ENCODE measurements around the gene ARGLU1.

ARGLU1 gene

GRCh38 chr13:106541826-106542225, 26.1 kb downstream of the ARGLU1 start:
- DNase-seq (ENCODE audit: low spot score): no peak

GRCh38 chr13:106540613-106541012, 27.3 kb downstream of the ARGLU1 start:
- DNase-seq (ENCODE audit: low spot score): no peak

- DNase-seq (ENCODE audit: low spot score): no peak
These were observed 30.4 kb downstream of the ARGLU1 start for GRCh38 chr13:106537521-106537920.

- DNase-seq (ENCODE audit: low spot score): peak; percentile 94
These were observed 31.5 kb downstream of the ARGLU1 start for GRCh38 chr13:106536244-106537034.

- DNase-seq (ENCODE audit: low spot score): peak; percentile 93
These were observed 32.2 kb downstream of the ARGLU1 start, which contains the start of gene EFNB2 for GRCh38 chr13:106535552-106536243. Gene EFNB2, minus strand, starts transcription at chr13:106535662. Its CDS starts 698 bp downstream, at chr13:106534964.

- DNase-seq (ENCODE audit: low spot score): peak; percentile 73
These were observed 33.0 kb downstream of the ARGLU1 start for GRCh38 chr13:106534639-106535551.

- DNase-seq (ENCODE audit: low spot score): peak; percentile 77
These were observed 33.8 kb downstream of the ARGLU1 start for GRCh38 chr13:106533943-106534638.

- peak; percentile 89 for DNase-seq (ENCODE audit: low spot score)
These were observed 34.6 kb downstream of the ARGLU1 start for GRCh38 chr13:106533101-106533942.

GRCh38 chr13:106532111-106532929, 35.6 kb downstream of the ARGLU1 start:
- DNase-seq (ENCODE audit: low spot score): peak; percentile 73

GRCh38 chr13:106530980-106531481, 36.9 kb downstream of the ARGLU1 start:
- DNase-seq (ENCODE audit: low spot score): no peak

- no peak for DNase-seq (ENCODE audit: low spot score)
These were observed 37.6 kb downstream of the ARGLU1 start for GRCh38 chr13:106530171-106530851.

GRCh38 chr13:106529415-106530170, 38.3 kb downstream of the ARGLU1 start:
- DNase-seq (ENCODE audit: low spot score): no peak

GRCh38 chr13:106528718-106529414, 39.1 kb downstream of the ARGLU1 start:
- DNase-seq (ENCODE audit: low spot score): no peak

- no peak for DNase-seq (ENCODE audit: low spot score)
These were observed 40.1 kb downstream of the ARGLU1 start for GRCh38 chr13:106527826-106528225.

- no peak for DNase-seq (ENCODE audit: low spot score)
These were observed 40.5 kb downstream of the ARGLU1 start for GRCh38 chr13:106527445-106527801.

GRCh38 chr13:106526738-106527444, 41.0 kb downstream of the ARGLU1 start:
- no peak for DNase-seq (ENCODE audit: low spot score)

- no peak for DNase-seq (ENCODE audit: low spot score)
These were observed 42.1 kb downstream of the ARGLU1 start for GRCh38 chr13:106525865-106526264.

Data from left forelimb (tissue), 1 donor.